ENCODE data around the gene CTSE. TPM values are rescaled to one million over a fixed set of nuclear protein-coding genes. Genes with fewer than 3 reads are reported as not detected.
"Not testable (repeated sequence)": the region's sequence is repeated elsewhere in the genome, so short reads cannot be mapped to it uniquely, and the experiment has no call there.

The CTSE gene
- total RNA-seq (2014; rRNA removed; shearing (Covaris generic)): not detected in 2 replicates

GRCh38 chr1:206023695-206024094 lies at the start of gene CTSE:
TSS of gene CTSE (minus strand) at chr1:206023895. CDS start at chr1:206023791, 104 bp downstream.
- DNase-seq (ENCODE audit: low spot score): no peak

DNA sequence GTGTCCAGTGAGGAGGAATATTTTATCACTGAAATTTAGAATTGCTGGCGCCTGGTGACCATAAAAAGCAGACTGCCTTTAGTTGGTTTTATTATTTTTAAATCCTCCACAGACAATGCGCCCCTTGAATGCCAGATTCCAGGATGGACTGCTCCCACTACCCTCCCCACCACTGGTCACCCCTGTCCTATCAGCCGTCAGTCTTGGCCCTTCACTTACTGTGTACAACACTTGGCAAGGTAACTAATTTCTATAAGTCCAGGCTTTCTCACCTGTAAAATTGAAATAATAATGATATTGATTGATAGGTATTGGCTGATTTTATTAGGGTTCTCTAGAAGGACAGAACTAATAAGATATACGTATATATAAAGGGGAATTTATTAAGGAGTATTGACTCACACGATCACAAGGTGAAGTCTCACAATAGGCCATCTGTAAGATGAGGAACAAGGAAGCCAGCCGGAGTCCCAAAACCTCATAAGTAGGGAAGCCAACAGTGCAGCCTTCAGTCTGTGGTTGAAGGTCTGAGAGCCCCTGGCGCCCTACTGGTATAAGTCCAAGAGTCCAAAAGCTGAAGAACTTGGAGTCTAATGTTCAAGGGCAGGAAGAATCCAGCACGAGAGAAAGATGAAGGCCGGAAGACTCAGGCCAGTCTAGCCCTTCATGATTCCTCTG lies 47.1 kb upstream of the CTSE start:
- DNase-seq (ENCODE audit: low spot score): no peak

DNA sequence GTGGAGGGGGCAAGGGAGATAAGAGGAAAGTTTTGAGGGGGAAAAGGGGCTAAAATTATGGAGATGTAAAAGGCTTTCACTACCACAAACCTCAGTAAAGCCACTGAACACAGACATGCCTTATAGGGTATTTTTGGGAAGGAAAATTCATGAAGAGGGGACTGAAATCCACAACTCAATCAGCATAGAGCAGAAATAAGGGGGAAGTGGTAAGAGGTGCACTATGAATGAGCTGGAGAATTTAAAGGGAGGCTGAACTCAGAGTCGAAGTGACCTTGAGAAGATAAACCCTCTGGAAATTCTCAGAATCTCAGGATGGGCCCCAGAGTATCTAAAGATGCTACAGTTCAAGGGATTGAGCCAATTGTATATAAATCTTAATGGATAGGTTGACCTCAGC lies 44.6 kb upstream of the CTSE start:
- no peak for DNase-seq (ENCODE audit: low spot score)

DNA sequence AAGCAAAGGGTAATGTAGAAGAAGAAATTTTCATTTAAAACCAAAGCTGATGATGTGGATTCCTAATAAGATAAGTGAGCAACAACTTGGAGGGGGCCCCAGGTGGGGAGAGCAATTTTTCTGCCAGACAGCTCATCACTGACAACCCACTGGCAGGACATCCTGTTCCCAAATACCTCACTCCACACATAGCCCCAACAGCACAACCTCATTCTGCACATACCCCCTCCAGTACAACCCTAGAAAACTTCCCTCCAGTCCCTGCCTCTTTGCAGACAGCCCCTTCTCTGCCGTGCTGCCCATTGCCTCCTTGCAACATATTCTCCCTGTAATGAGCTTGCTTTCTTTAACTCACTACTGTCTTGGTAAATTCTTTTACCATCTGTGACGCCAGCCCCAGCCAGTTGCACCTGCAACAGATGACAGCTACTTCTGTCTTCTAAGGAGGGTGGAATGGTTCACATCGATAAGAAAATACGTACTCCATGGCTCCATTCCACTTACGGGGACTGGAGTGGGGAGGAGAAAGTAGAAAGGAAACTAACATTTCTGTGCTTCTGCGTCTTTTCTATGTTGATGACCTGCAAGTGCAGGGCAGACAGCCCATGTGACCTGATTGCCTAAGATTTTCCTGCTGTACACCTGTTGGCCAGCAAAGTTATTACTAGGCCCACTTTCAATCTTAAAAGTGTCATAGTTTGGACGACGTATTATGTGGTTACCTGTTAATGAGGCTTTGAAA lies 44.0 kb upstream of the CTSE start:
- DNase-seq (ENCODE audit: low spot score): no peak

DNA sequence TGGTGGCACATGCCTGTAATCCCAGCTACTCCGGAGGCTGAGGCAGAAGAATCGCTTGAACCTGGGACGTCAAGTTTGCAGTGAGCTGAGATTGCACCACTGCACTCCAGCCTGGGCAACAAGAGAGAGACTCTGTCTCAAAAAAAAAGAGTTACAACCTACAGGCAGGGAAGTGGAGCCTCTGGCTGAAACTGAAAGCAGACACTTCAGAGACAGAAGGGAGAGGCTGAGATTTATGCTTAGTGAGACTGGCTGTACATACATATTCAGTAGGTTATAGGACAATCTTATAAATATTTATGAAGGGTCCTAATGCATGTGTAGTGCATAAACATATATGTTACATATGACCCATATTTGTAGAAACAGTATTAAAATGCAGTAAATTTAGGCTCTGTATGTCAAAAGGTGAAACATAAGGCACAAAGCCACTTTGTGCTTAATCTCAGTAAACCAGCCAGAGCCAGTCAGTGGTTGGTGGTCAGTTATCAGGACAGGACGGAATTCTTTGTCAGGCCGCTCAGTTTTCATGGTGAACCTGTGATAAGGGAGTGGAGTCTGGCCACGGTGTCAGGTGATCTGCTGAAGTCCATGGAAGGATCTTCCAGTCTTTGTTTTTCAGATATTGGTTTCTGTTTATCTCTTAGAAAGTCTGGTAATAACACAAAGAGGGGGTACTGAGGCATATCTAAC lies 42.9 kb upstream of the CTSE start:
- DNase-seq (ENCODE audit: low spot score): no peak

DNA sequence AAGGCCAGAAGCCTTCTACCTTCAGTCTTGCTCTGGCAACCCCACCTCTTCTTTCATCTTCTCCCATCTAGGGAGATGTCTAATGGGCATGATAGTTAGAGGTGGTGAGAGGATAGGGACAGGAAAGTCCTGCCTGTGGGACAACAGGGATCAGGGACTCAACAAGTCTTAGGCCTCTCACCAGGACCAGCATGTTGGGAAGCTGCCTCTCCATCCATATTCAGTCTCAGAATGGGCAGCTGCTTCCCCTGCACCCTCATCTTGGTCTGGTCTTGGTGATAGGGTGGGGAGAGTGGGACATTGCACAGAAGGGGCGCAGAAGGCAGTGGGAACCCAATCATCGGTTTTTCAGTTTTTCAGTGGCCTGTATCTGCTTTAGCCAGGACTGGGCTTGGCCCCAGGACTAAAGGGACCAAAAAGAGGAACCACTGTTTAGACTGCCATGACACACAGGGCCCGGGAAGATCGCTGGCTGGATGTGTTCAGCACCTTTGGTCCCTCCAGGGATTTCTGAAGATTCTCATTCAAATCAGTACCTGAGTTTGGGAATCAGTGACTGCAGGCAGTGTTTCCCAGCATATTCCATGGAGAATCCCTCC lies 42.0 kb upstream of the CTSE start:
- no peak for DNase-seq (ENCODE audit: low spot score)

DNA sequence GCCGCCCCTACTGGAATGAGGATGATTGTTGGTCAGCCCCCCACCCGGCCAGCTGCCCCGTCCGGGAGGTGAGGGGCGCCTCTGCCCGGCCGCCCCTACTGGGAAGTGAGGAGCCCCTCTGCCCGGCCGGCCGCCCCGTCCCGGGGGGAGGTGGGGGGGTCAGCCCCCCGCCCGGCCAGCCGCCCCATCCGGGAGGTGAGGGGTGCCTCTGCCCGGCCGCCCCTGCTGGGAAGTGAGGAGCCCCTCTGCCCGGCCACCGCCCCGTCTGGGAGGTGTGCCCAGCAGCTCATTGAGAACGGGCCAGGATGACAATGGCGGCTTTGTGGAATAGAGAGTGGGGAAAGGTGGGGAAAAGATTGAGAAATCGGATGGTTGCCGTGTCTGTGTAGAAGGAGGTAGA lies 40.8 kb upstream of the CTSE start:
- not testable (repeated sequence) for DNase-seq (ENCODE audit: low spot score)

DNA sequence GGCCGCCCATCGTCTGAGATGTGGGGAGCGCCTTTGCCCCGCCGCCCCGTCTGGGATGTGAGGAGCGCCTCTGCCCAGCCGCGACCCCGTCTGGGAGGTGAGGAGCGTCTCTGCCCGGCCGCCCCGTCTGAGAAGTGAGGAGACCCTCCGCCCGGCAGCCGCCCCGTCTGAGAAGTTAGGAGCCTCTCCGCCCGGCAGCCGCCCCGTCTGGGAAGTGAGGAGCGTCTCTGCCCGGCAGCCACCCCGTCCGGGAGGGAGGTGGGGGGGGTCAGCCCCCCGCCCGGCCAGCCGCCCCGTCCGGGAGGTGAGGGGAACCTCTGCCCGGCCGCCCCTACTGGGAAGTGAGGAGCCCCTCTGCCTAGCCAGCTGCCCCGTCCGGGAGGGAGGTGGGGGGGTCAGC lies 40.3 kb upstream of the CTSE start:
- DNase-seq (ENCODE audit: low spot score): not testable (repeated sequence)

DNA sequence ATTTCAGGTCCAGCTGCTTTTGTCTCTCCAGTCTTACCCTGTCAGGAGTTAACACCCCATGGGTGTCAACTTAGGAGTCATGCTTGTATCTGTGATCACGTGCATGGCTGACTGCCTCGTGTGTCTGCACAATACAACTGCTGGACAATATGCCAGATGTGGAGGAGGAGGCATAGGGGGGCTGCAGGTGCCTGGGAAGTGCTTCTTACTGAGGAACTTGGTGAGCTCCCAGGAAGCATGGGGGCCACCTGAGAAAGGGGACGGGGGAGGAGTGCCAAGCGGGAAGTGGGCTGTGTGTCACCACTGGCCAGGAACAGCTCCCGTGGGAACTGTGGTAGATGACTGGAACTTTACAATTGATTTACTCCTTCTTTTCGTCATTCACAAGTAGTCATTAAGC lies 38.8 kb upstream of the CTSE start:
- DNase-seq (ENCODE audit: low spot score): no peak

- DNase-seq (ENCODE audit: low spot score): no peak
These were observed 37.1 kb upstream of the CTSE start for GRCh38 chr1:206060844-206061243.

DNA sequence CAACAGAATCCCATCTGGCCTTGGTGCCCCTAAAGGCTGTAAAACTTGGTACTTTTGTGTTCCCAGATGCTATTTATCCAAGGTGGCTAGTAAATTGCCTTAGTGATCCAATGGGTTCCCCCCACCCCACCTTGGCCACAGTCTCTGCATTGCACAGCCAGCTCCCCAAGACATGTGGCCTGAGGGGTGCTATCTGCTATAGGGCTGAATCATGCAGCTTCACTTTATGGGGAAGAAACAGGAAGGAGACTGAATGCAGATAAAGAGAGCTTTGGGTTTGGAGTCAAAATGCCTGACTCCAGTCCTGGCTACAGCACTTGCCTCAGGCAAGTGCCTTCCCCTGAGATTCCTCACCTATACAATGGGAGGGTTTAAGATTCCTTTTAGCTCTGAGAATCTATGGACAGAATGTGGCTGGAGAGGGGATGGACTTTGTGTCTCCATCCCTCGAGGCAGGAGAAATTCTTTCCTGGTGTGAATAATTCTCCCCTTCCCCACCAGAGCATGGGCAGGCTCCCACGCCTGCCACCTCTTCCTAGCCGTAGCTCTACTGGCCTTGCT lies 35.7 kb upstream of the CTSE start:
- no peak for DNase-seq (ENCODE audit: low spot score)

DNA sequence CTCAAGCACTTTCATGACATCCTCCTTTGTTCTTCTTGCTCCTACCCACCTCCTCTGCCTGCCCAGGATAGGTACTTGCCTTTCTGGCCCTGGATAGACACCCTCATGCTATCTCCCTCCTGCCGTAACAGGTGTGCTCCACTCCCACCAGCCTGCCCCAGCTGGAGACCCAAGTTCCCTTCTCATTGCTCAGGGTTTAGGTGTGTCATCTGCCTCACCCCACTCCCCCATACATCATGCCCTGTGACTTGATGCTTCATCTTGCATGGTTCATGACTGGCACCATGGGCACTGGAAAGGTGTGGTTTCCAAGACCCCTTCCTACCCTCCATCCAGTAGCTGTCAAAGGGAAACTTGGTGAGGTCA lies 35.2 kb upstream of the CTSE start:
- no peak for DNase-seq (ENCODE audit: low spot score)

GRCh38 chr1:206058289-206058926 lies 34.7 kb upstream of the CTSE start:
- not testable (repeated sequence) for DNase-seq (ENCODE audit: low spot score)

GRCh38 chr1:206055639-206056323 lies 32.1 kb upstream of the CTSE start:
- not testable (repeated sequence) for DNase-seq (ENCODE audit: low spot score)

GRCh38 chr1:206055069-206055625 lies 31.5 kb upstream of the CTSE start:
- DNase-seq (ENCODE audit: low spot score): not testable (repeated sequence)

DNA sequence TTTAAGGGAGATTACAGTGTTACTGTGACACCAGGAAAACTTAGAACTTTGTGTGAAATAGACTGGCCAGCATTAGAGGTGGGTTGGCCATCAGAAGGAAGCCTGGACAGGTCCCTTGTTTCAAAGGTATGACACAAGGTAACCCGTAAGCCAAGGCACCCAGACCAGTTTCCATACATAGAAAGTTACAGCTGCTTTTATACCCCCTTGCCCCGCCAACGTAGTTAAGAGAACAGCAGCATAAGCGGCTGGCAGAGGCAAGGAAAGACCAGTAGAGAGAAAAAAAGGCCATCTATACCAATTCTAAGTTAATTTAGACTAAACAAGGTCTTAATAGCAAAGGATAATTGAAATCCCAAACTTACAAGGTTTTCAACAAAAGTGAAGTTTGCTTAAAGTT lies 29.9 kb upstream of the CTSE start:
- DNase-seq (ENCODE audit: low spot score): not testable (repeated sequence)

- not testable (repeated sequence) for DNase-seq (ENCODE audit: low spot score)
These were observed 29.4 kb upstream of the CTSE start, which contains the start of gene RHEX for GRCh38 chr1:206052919-206053610. TSS of gene RHEX (plus strand) at chr1:206053173. CDS start at chr1:206097829, 44,656 bp downstream.

DNA sequence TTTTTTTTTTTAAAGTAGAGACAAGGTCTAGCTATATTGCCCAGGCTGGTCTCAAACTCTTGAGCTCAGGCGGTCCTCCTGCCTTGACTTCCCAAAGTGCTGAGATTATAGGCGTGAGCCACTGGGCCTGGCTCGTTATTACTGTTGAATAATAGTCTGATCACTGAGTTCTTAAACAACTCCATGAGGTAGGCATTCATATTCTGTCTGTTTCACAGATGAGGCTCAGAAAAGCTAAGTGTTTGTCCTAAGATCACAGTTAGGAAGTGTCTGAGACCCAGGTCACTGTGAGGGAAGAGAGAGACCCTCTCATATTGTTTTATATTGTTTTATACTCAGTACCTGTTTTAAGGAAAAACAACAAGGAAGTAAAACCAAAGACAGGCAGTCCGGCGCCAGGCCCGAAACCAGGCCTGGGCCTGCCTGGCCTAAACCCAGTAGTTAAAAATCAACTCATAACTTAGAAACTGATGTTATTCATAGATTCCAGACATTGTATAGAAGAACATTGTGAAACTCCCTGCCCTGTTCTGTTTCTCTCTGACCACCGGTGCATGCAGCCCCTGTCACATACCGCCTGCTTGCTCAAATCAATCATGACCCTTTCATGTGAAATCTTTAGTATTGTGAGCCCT lies 28.7 kb upstream of the CTSE start:
- DNase-seq (ENCODE audit: low spot score): not testable (repeated sequence)

GRCh38 chr1:206050655-206051235 lies 27.1 kb upstream of the CTSE start:
- no peak for DNase-seq (ENCODE audit: low spot score)
